ENCODE measurements around the gene NAA10.
A peak's percentile ranks its signal among the peaks of the same experiment; 100 is the strongest.

DNA sequence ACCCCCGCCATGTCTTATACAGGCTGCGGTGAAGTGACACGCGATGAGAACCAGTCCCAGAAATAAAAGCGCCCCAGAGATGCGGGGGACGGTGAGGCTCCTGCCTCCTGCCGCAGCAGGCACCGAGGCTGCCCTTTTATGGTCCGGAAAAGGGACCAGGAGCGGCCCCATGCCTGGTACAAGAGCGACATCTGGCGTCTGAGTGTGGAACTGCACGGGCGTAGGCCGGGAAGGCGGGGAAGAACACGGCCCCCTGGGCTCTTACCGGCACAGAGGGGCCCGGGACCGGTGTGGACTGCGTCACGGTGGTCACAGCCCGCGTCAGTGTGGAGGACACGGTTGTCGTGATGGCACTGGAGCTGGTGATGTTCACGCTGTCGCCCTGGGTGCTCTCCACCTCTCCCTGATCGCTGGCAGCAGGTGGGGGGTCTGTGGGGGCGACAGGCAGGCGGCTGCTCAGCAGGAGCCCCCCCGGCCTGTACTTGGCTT is 18.5 kb upstream of the NAA10 start:
- TF ChIP-seq EZH2phosphoT487 (IDR thresholded peaks at IDR 0.05; ENCODE audit: borderline replicate concordance), result no peak
- TF ChIP-seq, protein P1, sequence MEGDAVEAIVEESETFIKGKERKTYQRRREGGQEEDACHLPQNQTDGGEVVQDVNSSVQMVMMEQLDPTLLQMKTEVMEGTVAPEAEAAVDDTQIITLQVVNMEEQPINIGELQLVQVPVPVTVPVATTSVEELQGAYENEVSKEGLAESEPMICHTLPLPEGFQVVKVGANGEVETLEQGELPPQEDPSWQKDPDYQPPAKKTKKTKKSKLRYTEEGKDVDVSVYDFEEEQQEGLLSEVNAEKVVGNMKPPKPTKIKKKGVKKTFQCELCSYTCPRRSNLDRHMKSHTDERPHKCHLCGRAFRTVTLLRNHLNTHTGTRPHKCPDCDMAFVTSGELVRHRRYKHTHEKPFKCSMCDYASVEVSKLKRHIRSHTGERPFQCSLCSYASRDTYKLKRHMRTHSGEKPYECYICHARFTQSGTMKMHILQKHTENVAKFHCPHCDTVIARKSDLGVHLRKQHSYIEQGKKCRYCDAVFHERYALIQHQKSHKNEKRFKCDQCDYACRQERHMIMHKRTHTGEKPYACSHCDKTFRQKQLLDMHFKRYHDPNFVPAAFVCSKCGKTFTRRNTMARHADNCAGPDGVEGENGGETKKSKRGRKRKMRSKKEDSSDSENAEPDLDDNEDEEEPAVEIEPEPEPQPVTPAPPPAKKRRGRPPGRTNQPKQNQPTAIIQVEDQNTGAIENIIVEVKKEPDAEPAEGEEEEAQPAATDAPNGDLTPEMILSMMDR (conservative IDR thresholded peaks at IDR 0.05; ENCODE audit: low read length), result peak; percentile 69

Data from Loucy (cell line).